DLD1 (cell line): Measurements from ENCODE around the gene ADAMTS5.

ENCODE experiments used
- in situ Hi-C: cut with HindIII; loops from 2 replicates; pipeline ENCODE4 v1.10.0; 2017; ENCODE audit warnings: low sequenced_read_pairs

The ADAMTS5 gene

DNA sequence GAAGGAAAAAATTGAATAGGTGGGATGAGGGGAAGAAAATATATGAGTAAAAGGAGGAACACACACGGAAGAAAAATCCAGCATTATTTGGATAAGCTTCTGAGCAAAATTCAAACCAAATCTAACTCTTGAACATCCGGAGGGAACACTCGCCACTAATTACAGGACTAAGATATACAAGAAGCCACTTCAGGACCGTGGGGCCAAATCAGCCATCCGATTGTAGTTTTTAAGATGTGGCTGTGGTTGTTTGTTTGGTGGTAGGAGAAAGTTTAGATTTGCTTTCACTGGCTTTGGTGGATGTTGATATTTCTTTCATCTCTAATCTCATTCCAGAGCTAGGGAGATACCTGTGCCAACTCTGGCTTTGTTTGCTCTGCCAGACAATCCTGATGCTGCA lies 78.0 kb downstream of the ADAMTS5 start:
- in situ Hi-C loops: no loop called here

- in situ Hi-C loops: no loop called here
Observed at GRCh38 chr21:26888256-26888655, 78.6 kb downstream of the ADAMTS5 start.

DNA sequence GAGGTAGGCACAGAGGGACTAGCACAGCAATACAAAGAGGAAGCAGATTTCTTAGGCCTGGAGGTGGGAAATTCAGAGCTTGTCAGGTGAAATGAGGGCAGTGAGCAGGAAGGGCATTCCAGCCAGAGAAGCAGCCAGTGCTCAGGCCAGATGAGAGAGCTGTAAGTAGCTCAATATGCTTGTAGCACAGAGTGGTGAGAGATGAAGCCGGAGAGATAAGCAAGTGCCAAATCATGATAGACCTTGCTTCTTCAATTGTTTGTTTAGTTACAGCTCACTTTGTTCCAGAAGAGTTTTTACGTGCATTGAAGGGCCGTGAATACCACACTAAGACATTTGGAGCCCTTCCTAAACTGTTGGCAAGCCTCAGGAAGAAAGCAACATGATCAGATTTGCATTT lies 79.6 kb downstream of the ADAMTS5 start:
- in situ Hi-C loops: no loop called here

GRCh38 chr21:26884436-26884835 lies 82.5 kb downstream of the ADAMTS5 start:
- in situ Hi-C loops: no loop called here

- in situ Hi-C loops: no loop called here
Observed at GRCh38 chr21:26883768-26884167, 83.1 kb downstream of the ADAMTS5 start.

DNA sequence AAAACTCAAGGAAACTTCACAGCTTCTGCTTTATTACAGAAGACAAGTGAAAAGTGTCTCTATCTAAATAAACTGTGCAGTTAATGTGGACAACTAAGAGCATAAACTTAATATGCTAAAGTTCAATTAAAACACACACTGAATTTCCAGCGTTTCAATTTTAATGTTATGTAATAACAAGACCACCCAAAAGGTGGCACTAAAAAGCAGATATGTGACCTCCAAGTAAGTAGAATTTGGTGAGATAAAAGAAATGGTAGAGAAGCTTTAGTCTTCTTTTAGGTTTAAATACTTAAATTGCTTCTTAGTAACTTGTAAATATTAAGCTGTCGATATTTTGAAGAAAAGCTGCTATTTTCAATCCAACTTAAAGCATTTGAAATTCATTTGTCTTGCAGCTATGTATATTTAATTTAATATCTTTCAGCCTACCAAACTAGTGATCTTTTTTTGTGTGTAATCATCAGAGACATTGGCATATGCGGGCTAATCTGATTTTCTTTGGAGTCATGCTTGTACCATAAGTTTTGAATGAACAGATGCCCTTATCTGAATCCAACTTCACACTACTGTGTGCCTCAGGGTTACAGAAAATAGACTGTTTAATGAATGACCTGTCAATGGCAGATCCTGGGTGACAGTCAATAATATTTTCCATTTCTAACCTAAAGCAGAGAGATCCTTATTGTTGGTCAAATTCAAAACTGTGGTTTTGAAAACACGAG lies 85.2 kb downstream of the ADAMTS5 start:
- in situ Hi-C loops: no loop called here

DNA sequence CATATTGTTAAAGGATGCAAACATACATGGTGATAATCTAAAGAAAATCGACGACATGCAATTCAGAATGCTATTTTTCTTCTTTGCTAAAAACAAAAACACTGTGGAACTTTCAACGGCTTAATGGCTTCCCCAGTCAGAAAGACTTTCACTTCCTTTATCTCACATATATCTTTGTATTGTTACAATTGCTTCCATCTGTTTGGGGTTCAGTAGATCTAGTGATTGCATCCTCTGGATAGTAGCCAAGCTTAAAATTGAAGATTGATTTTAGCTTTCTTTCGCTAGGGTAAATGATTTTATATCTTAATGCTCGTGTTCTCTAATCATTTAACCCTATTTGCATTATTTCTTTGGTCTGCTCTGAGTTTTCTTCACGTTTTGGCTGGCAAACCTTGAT lies 89.9 kb downstream of the ADAMTS5 start:
- in situ Hi-C loops: no loop called here

DNA sequence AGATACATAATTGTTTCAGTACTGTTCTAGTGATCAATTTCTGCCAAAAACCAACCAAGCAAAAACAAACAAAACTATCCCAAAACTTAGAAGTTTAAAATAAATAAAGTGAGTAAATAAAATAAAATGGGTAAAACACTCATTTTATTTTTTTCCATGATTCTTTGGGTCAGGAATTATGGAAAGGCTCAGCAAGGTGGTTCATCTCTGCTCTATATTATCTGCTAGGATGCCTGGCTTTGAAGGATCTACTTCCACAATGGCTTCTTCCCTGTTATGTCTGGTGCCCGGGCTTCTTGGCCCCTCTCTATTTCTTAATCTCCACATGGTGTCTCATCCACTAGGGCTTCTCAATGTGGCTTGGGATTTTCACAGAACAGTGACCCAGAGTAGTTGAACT lies 92.5 kb downstream of the ADAMTS5 start:
- in situ Hi-C loops: no loop called here
